CD4-positive, alpha-beta T cell treated with Interleukin-6 for 4 hours (primary cell): ENCODE results near the gene WDFY4.

Experiments used
- DNase-seq: peaks from one replicate; pipeline ENCODE4 v3.0.0-alpha.2; 2020; ENCODE audit warnings: mixed read lengths

Gene WDFY4

DNA sequence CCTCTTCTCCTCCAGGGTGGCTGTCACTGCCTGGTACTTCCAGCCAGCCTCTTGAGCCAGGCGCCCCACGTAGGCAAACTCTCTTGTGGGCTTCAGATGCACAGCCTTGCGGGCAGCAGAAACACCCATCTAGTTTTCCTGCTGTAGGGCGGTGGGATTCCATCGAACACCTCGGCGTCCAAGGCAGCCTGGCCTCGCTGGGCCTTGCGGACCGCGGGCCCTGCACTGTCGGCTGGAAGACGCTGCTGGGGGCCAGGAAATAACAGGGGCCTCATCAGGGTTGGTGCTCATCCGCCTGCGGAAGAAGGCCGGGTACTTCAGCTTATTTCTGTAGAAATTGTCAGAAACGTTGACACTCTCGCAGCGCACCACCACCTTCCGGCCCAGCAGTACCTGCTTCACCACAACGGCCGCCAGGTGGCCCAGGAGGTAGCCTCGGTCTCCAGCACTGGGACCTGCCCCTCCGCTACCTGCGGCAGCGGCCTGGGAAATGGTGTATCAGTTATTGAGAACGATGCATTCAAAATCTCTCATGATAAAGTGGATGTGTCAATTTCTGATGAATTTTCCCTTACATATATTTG, 61.1 kb downstream of the WDFY4 start:
- no peak for DNase-seq

- DNase-seq, result no peak
Measured at GRCh38 chr10:48748573-48748972, 63.9 kb downstream of the WDFY4 start.

DNA sequence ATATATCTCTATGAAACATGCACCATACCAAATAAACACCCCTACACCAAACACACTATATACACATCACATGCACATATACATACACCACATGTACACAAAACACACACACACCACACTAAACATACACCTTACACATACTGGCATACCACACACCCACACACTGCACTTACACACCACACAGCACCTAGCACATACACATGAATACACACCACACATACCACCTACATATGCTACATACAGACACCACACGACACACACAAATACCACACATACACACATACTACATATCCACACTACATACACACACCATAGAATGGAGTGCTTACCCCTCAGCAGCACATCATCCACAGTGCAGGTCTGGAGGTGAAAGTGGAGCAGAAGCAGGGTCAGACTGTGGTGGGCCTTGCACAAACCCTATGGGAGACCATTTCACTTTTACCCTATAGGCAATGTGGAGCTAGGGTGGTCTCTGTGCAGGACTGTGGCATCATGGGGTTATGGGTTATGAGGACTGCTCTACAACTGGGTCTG, 64.6 kb downstream of the WDFY4 start:
- no peak for DNase-seq

DNA sequence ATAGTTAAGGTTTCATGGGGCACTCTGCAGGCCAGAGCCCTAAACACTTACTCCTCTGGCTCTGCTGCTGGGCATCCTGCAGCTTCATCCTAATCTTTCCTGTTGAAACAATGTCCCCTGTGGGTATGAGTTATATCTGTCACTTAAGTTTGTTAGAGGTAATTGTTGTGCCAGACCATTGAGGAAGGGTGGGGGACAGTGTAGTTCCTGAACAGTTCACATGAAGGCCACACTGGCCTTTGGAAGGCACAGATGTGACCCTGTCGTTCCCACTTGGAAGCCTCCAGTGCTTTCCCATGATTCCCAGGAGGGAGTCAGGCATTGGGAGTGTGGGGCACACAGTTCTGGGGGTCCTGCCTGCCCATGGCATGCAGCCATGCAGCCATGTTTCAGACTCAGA, 65.3 kb downstream of the WDFY4 start:
- no peak for DNase-seq

DNA sequence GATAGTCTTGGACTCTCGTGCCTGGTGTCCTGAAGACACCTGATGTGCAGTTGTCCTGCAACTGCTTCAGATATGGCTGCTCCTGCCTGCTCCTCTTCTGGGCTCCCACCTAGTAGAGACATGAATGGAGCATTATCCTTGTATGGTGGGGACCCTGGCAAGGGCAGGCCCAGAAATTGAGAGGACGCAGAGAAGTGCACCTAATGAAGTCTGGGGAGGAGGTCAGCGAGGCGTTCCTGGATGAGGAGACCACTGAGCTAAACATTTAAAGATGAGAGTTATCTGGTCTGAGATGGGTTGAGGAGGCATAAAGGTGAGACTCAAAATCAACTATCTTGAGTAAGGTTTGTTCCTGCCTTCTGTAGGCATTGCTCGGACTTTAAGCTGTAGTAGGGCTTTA, 66.3 kb downstream of the WDFY4 start:
- no peak for DNase-seq

DNA sequence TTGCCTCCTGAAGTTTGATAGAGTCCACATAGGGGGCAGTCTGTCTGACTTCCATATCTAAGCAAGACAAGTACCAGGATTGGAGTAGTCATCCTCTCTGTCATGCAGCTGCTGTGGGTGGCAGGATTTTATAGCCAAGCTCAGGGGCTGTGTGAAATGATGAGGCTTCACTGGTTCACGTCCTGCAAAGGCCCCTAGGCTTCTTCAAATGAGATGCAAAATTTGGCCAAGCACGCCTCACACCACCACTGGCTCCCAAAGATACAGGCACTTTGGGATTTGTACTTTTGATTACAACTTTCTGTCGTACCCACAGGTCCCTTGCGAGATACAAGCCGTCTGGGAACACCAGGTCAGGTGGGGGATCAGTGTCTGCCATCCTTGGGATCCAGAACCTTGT, 67.1 kb downstream of the WDFY4 start:
- DNase-seq, result no peak

DNA sequence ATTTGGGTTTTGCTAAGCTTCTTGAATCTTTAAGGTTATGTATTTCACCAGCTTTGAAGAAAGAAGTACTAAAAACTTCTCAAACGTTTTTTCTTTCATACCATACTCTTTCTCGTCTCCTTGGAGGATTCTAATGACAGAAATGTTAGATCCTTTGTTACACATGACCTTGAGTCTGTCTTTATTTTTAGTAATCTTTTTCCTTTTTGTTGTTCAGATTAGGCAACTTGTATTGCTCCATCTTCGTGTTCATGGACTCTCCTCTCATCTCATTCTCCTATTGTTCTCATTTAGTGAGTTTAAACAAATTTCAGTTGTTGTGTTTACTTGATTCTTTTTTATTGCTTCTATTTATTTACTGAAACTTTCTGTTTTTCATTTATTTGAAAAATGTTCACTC, 73.7 kb downstream of the WDFY4 start:
- DNase-seq, result no peak

GRCh38 chr10:48759113-48759901, 74.6 kb downstream of the WDFY4 start:
- DNase-seq, result no peak

GRCh38 chr10:48760983-48761382, 76.3 kb downstream of the WDFY4 start:
- DNase-seq, result no peak

DNA sequence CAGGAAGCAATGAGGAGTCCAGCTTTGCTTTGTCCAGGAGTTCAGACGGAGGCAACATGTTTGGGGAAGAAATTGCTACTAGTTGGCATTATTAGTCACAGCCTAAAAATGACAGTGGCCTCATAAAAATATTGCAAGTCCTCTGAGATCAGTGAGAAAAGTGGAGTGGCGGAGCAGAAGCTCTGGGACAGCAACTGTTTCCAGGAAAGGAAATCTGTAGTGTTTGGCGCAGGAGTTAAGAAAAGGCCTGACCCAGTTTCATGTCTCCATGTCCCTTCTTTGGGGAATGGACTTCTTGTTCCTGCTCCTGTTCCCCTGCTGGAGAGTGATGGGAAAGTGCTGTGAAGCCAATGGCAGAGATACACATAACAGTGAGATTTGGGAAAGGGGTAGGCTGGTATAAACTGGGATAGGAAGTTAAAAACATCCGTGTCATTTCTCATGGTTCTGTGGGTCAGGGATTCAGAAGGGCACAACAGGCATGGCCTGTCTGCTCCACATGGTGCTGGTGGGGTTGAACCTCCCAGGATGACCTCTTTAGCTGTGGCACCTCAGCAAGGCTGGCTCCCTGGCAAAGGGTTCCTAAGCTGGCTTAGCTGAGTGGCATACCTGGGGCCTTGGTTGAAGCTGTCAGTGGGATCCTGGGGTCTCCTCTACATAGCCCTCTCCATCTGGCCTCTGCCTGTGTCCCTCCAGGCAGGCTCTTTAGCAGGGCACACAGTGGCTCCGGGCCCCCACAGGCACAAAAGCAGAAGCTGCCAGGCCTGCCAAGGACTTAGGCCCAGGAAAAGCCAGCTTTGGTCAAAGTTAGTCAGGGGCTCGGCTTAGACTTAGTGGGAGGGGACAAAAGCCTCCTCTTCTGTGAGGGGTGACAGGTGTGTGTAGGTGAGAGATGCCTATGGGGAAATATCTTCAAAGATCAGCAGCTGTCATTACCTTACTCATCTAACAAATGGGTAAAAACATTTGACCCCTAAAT, 77.7 kb downstream of the WDFY4 start:
- DNase-seq, result no peak

DNA sequence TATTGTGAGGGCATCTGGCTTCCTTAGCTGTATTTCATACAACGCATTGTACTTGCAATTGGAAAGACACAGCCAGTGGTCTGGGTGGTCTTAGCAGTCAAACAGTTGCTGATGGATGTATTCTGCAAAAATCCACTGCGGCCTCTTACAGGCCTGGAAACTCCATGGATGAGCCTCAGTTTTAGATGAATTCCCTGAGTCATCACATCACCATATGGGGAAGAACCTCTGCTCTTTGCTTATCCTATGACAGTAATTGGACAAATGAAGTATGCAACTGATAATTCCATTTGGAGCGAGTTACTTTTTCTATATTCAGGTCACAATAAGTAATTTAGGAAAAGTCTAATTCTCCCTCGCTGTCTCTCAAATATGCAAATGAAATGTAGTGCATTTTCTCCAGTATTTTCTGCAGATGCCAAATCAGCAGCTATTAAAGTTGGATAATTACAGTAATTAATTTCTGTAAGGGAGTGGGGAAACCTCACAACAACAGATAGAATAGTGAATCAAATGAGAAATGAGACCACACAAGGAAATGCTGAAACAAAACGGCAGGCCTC, 78.8 kb downstream of the WDFY4 start:
- no peak for DNase-seq

DNA sequence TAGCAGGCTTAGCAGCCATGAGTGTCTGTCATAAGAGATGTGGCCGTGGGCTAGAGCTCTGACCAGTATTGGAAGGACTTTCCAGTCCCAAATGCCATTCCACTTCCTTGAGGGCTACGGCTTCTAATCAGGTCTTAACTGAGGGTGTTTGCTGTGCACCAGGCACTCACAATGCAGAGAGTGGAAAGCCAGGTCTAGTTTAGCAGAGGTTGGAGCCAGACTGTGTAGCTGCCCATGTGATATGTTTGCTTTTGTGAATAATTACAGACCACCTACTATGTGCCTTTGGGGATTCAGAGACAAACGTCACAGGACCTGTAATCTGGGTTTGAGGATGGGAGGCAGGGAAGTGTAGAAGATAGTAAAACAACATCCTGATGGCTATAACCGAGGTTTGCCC, 79.8 kb downstream of the WDFY4 start:
- no peak for DNase-seq

DNA sequence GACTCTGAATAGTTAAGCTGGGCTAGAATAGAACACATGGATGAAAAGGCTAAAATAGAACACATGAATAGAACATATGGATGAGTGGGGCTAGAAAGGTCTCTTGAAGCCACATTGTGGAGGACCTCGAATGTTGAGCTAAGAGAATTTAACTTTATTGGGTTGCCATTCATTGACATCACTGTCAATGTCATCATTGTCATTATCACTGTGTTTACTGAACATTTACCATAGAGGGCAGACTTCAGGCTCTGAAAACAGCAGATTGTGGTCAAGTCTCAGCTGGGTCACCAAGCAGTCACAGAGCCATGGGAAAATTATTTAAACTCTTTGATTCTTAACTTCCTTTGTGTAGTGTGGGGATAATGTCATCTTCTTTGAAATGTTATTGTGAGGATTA, 80.4 kb downstream of the WDFY4 start:
- no peak for DNase-seq

DNA sequence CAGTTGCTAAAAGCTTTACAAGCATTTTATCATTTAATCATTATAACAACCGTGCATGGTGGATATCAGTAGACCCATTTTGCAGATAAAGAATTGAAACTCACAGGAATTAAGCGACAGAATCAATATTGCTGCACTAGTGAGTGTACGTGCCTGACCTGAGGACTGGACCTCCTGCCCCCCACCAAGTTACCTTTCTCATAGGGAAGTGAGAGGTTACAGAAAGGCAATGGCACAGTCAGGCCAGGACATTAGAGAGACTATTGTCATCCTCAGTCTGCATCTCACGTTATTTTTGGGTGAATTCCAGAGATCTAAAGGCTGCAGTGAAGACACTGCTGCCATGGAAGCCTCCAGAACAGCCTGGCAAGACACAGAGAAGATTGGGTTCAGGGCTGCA, 80.9 kb downstream of the WDFY4 start:
- no peak for DNase-seq

GRCh38 chr10:48767373-48768143, 82.9 kb downstream of the WDFY4 start:
- no peak for DNase-seq

GRCh38 chr10:48768144-48768766, 83.6 kb downstream of the WDFY4 start:
- DNase-seq, result no peak

DNA sequence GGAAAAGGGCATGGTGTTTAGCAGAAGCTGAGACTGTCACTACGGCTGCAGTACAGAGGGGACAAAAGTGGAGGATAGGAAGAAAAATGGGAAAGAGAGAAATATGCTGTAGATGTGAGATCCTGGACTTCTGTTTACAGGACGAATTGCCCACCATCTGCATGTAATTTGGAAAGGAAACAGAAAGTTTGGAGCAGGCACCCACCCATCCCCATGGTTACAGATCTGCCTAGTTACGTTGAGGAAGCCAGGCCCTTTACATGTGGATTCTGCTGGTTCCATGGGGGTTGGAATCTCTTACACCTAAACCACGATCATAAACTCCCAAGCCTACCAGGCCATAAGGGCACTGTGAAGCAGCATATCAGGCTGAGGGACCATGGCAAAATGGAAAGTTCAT, 84.3 kb downstream of the WDFY4 start:
- no peak for DNase-seq

GRCh38 chr10:48769706-48770435, 85.2 kb downstream of the WDFY4 start:
- no peak for DNase-seq

GRCh38 chr10:48770561-48771089, 86.0 kb downstream of the WDFY4 start:
- DNase-seq, result no peak

- DNase-seq, result no peak
Measured at GRCh38 chr10:48771234-48771633, 86.6 kb downstream of the WDFY4 start.

GRCh38 chr10:48772059-48772458, 87.4 kb downstream of the WDFY4 start:
- DNase-seq, result no peak
